LNCAP (cell line): ENCODE data around the gene BOLA3.

Source experiments
- TF ChIP-seq, protein P1 (sequence below): fragments of 450-650 bp; IDR thresholded peaks from 2 replicates; pipeline ENCODE4 v1.5.1; 2017; ENCODE audit warnings: mild to moderate bottlenecking

BOLA3 gene

DNA sequence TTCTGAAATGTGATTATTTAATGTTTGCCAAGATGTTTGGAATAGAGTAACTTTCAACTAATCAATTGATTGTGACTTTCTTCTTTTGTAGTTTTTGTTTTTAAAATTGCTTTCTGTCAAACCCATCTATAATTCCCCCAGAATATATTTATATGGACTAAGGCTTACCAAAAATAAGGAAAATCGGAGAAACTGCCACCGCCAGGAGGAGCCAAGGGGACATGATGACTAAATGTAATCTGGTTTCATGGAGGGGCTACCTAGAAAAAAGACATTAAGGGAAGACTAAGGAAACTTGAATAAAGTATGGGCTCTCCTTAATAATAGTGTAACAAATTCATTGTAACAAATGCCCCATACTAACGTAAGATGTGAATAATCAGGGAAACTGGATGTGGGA, 19.5 kb downstream of the BOLA3 start:
- TF ChIP-seq, protein P1, sequence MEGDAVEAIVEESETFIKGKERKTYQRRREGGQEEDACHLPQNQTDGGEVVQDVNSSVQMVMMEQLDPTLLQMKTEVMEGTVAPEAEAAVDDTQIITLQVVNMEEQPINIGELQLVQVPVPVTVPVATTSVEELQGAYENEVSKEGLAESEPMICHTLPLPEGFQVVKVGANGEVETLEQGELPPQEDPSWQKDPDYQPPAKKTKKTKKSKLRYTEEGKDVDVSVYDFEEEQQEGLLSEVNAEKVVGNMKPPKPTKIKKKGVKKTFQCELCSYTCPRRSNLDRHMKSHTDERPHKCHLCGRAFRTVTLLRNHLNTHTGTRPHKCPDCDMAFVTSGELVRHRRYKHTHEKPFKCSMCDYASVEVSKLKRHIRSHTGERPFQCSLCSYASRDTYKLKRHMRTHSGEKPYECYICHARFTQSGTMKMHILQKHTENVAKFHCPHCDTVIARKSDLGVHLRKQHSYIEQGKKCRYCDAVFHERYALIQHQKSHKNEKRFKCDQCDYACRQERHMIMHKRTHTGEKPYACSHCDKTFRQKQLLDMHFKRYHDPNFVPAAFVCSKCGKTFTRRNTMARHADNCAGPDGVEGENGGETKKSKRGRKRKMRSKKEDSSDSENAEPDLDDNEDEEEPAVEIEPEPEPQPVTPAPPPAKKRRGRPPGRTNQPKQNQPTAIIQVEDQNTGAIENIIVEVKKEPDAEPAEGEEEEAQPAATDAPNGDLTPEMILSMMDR, result no peak

DNA sequence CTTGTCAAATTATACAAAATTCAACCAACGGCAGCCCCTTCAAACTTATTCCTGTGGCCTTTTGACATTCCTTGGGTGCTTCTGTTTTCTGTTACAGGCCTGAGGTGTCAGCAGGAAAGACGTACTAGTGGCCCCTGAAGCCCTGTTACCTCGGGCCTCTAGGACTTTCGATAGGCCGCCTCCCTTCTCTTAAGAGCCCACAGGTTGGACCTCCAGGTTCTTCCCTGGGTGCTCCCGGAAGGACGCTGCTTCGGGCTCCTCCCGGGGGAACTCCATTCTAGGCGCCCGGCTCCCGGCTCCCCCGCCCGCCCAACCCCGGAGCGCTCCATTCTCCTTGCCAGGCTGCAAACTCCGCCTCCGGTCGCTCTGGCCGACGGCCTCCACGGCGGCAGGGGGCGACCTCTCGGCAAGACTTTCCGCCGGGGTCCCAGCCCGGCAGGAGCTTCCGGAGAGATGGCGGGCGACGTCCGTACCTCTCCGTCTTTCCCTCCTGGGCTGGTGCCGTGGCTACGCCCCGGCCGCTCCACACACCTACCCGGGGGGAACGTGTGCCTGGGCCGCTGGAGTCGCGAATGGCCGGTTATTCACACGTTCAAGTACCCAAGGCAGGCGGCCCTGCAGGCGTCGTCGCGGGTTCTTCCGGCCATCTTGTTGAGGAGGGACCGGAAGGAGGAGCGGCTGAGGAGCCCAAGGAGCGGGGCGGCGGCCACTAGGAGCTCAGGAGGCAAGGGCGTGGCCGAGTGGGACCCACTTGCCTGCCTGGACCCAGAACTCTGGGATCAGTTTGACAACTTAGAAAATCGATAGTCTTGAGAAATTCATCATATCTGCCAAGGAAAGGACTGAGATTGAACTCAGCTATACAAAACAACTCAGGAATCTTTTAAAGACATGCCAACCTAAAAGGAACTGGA, 27.5 kb downstream of the BOLA3 start:
- TF ChIP-seq, protein P1, result peak; percentile 44; the same call in 1 of the 2 replicates

DNA sequence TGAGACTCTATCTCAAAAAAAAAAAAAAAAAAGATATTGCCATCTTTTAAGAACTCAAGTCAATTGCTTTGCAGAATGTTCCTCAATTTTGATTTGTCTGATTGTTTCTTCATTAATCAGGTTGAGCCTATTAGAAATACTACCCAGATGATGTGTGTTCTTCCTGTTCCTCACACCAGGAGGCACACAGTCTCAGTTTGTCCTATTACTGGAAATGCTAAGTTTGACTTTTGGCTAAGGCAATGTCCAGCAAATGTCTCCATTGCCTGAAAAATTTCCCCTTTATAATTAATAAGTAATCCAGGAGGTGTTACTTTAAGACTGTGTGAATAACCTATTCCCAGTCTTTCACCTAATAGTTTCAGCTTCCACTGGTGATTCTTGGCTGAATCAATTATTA, 28.4 kb downstream of the BOLA3 start:
- TF ChIP-seq, protein P1, result no peak

DNA sequence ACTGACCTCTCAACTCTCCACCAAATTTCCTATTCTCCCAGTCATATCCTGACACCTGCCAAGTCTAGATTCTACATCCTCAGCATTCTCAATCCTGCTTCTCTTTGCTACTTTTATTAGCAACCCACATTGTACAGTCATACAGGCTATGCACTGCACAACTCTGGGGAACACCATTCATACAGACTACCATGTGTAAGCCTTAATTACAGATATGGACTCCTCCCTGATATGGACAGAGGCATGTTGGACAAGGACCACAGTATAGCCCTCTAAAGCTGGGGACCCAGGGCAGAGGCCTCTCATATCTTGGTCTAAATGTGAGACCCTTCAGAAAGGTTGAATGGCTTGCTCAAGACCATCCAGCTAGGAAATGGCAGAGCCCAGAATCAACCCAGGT, 36.3 kb downstream of the BOLA3 start:
- TF ChIP-seq, protein P1, result no peak

DNA sequence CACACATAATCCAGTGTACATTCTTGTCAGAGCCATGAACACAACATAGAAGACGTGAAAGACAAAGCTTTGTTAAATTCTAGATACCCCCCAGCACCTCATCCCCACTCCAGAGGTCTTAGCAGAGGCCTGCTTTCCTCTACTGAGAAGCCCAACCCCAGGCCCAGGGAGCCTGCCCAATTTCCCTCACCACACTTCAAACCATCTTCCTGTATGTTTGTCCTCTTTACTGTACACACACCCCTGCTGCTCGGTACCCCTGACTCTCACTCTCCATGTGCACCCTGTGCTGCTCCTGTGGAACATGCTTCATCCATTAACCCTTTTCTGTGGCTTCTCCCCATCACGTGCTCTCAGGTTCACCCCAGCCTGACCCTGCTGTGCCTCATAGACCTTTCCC, 37.2 kb downstream of the BOLA3 start:
- TF ChIP-seq, protein P1, result no peak

DNA sequence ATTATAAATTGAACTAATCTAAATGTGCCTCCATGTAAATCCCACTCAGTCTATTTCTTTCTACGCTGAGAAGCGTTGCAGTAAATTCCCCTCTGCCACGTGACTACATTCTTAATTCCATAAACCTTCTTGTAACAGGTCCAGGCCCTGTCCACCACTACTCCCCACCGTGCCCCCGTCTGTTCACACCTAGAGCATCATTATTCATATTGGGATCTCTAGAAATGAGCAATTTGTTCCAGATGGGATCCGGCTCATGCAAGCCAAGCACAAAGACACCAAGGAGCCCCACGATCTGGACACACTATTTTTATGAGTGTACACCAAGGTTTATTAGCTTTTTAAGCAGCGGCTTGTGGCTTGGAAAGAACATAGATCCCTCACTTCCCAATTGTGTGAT, 38.2 kb downstream of the BOLA3 start:
- TF ChIP-seq, protein P1, result no peak

DNA sequence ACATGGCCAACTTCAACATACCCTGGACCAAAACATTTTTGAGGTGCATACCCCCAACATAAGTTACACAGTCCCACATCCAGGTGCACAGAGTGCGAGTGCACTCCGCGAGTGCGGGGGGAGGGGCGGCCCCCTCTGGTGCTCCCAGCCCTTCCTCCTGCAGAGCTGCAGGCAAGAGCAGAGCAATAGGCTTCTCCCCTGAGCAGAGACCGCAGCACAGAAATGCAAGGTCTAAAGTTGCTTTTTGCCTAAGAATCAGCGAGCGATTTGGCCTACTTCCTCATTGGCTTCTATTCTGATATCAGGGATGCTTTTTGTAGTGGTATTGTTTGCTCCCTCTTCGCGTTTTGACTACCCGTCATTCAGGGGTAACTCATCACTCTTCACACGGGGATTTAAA, 40.6 kb downstream of the BOLA3 start:
- TF ChIP-seq, protein P1, result no peak
